ENCODE data around the gene CCDC171.

CCDC171 gene

DNA sequence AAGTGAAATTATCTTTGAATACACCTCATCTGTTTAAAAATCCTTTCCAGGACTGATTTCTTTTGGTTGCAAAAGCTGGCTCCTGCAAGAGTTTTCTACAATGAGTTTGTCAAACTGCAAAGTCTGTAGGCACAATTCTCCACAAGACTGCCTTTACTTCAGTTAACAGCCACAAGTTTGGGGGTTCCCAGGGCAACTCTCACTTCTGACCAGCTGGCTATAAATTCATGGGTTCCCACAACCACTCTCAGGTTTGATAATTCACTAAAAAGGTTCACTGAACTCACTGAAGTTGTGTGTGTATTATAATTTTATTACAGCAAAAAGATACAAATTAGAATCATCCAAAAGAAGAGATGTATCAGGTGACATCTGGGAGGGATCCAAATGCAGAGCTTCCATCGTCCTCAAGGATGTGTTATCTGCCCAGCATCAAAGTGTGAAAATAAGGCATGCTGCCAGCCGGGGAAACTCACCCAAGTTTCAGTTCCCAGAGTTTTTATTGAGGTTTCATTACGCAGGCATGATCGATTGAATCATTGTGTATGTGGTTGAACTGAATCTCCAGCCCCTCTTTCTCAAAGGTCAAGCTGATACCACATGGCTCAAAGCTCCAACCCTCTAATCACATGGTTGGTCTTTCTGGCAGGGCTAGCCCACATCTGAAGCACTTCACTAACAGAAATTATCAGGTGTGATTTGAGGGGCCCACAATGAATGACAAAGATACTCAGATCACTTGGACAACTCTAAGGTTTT is 23.1 kb upstream of the CCDC171 start:
- TF ChIP-seq, protein P1, sequence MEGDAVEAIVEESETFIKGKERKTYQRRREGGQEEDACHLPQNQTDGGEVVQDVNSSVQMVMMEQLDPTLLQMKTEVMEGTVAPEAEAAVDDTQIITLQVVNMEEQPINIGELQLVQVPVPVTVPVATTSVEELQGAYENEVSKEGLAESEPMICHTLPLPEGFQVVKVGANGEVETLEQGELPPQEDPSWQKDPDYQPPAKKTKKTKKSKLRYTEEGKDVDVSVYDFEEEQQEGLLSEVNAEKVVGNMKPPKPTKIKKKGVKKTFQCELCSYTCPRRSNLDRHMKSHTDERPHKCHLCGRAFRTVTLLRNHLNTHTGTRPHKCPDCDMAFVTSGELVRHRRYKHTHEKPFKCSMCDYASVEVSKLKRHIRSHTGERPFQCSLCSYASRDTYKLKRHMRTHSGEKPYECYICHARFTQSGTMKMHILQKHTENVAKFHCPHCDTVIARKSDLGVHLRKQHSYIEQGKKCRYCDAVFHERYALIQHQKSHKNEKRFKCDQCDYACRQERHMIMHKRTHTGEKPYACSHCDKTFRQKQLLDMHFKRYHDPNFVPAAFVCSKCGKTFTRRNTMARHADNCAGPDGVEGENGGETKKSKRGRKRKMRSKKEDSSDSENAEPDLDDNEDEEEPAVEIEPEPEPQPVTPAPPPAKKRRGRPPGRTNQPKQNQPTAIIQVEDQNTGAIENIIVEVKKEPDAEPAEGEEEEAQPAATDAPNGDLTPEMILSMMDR (IDR thresholded peaks at IDR 0.05; ENCODE audit: control insufficient read depth, insufficient read depth, low read depth, low read length, missing control alignments) = no peak
- H3K4me3 ChIP-seq (ENCODE audit: control insufficient read depth, low read depth, low read length) = no peak overlapping the region
- no peak for DNase-seq (ENCODE audit: low read depth)

DNA sequence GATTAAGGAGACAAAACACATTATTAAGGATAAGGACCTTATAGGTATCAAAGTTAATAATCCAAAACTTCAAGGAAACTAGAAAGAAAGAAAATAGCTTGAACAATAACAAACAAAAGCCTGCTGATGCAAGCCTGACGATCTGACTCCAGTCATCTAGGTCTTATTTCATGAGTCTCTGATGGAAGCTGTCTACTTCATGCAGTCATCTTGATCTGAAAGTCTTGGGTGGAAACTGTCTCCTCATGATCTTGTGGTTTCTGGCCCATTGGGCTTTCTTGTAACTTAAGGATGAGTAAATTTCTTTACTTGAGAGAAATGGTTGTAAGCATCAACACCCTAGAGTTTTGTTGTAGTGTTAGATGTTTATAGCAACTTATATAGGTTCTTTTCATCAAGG is 21.5 kb upstream of the CCDC171 start:
- no peak overlapping the region for H3K4me3 ChIP-seq (ENCODE audit: control insufficient read depth, low read depth, low read length)
- DNase-seq (ENCODE audit: low read depth) = no peak

DNA sequence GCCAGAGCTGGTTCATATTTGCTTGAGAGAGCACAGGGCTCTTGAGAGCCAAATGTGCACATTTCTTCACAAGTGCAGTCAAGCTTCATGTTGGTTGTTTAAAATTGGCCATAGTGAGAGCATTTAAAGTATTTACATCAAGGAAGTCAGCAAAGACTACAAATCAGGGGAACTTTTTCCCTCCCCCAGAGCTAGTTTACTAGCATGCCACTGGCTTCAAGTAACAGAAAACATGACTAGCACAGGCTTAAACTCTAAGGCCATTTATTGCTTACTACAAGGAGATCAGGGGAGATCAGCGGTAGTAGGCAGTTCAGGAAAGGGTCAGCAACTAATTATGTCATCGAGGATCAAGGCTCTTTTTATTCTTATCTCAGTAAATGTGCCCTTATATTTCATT is 11.0 kb upstream of the CCDC171 start:
- H3K4me3 ChIP-seq (ENCODE audit: control insufficient read depth, low read depth, low read length) = no peak overlapping the region
- no peak for DNase-seq (ENCODE audit: low read depth)
- TF ChIP-seq, protein P1 (IDR thresholded peaks at IDR 0.05; ENCODE audit: control insufficient read depth, insufficient read depth, low read depth, low read length, missing control alignments) = no peak

More for the DNA sequence above, 21.5 kb upstream of the CCDC171 start:
- TF ChIP-seq, protein P1 (IDR thresholded peaks at IDR 0.05; ENCODE audit: control insufficient read depth, insufficient read depth, low read depth, low read length, missing control alignments) = no peak

DNA sequence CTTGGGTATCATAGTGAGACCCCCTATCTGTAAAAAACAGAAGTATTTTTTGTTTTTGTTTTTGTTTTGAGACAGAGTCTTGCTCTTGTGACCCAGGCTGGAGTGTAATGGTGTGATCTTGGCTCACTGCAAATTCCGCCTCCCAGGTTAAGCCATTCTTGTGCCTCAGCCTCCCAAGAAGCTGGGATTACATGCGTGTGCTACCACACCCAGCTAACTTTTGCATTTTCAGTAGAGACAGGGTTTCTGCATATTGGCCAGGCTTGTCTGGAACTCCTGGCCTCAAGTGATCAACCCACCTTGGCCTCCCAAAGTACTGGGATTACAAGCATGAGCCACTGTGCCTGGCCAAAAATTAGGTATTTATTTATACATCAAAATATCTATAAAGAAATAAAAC is 10.2 kb upstream of the CCDC171 start:
- no peak for DNase-seq (ENCODE audit: low read depth)
- no peak overlapping the region for H3K4me3 ChIP-seq (ENCODE audit: control insufficient read depth, low read depth, low read length)
- TF ChIP-seq, protein P1 (IDR thresholded peaks at IDR 0.05; ENCODE audit: control insufficient read depth, insufficient read depth, low read depth, low read length, missing control alignments) = no peak

DNA sequence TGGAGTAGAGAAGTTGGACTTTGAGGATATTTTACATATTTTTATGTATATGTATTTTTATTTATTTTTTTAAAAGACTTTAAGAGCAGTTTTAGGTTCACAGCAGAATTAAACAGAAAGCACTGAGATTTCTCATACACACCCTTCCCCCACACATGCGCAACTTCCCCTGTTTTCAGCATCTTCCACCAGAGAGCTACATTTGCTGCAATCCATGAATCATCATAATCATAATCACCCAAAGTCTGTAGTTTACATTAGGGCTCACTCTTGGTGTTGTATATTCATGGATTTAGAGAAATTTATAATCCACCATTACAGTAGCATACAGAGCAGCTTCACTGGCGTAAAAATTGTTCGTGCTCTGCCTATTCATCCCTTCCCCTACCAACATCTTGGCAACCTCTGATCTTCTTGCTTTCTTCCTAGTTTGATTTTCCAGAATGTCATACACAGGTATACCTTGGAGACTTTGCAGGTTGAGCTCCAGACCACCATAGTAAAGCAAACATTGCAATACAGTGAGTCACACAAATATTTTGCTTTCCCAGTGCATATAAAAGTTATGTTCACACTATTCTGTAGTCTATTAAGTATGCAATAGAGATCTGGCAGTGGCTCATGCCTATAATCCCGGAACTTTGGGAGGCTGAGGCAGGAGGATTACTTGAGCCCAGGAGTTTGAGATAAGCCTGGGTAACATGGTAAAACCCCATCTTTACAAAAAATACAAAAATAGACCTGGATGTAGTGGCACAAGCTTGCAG is 9.6 kb upstream of the CCDC171 start:
- H3K4me3 ChIP-seq (ENCODE audit: control insufficient read depth, low read depth, low read length) = no peak overlapping the region
- no peak for DNase-seq (ENCODE audit: low read depth)
- TF ChIP-seq, protein P1 (IDR thresholded peaks at IDR 0.05; ENCODE audit: control insufficient read depth, insufficient read depth, low read depth, low read length, missing control alignments) = no peak

DNA sequence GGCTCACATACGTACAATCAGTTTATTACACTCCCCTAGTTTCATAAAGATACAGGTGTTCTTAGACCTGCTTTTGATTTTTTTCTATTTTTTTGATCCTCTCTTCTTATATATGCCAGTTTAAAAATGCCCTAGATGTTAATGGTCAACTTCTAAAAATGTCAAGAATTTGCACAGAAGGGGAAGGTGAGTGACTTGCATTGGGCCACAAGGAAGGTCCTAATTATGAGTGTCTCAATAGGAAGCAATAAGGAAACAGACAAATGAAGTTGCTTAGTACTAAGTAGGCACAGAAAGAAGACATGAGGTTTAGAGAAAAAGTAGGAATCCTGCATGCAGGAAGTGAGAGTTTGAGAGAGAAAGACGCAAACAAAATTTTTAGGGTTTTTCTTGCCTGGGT is 3.2 kb upstream of the CCDC171 start:
- TF ChIP-seq, protein P1 (IDR thresholded peaks at IDR 0.05; ENCODE audit: control insufficient read depth, insufficient read depth, low read depth, low read length, missing control alignments) = no peak
- H3K4me3 ChIP-seq (ENCODE audit: control insufficient read depth, low read depth, low read length) = no peak overlapping the region
- no peak for DNase-seq (ENCODE audit: low read depth)

All from AG09309 (cell line).